Mammary epithelial cell (primary cell): ENCODE measurements around the gene NEK3.

Experiments
- CTCF ChIP-seq, 2 donors: IDR thresholded peaks in 1 of 2; conservative IDR thresholded peaks in 1 of 2; 2 replicates each; pipeline ENCODE4 v1.5.1; 2011 to 2012; ENCODE audit warnings: inconsistent platforms in 2 of 2, low read length in 2 of 2, mild to moderate bottlenecking in 2 of 2, control low read depth in 1 of 2, low read depth in 1 of 2; ENCODE audit not compliant: insufficient read depth in 1 of 2; ENCODE audit errors: extremely low read depth in 1 of 2
- EZH2 ChIP-seq: IDR thresholded peaks from 2 replicates; pipeline ENCODE4 v1.6.1; 2012; ENCODE audit warnings: low read length, inconsistent platforms, borderline replicate concordance

- TF ChIP-seq CTCF (conservative IDR thresholded peaks at IDR 0.05 in 1 of 2, IDR thresholded peaks at IDR 0.05 in 1 of 2; ENCODE audit: extremely low read depth in 1 of 2, insufficient read depth in 1 of 2, low read depth in 1 of 2, low read length in 2 of 2), result no peak
- TF ChIP-seq EZH2, result no peak
Observed at GRCh38 chr13:52104624-52105023, 54.8 kb downstream of the NEK3 start.
